H1 (cell line): ENCODE data around the gene ALPI. TPM values are rescaled to one million over a fixed set of nuclear protein-coding genes. Genes with fewer than 3 reads are reported as not detected.

Source experiments
- CBX8 ChIP-seq: fragments of 300-800, 300-1000 bp; sonication (generic); IDR thresholded peaks from 2 replicates; pipeline ENCODE4 v1.7.1; 2016; ENCODE audit warnings: low read depth, low read length, borderline replicate concordance
- POLR2AphosphoS5 ChIP-seq: IDR thresholded peaks from 2 replicates; pipeline ENCODE4 v1.6.1; 2011; ENCODE audit warnings: low read depth, low read length
- polyA plus RNA-seq, 7 experiments: library from polyadenylated mRNA; depleted of rRNA in 3 of 7; stranded (reverse) in 5 of 7; unstranded in 2 of 7; fragments of >200 nt in 5 of 7; fragments of 200-250 nt in 2 of 7; gene quantifications; 1 replicate in 5 of 7; 2 replicates in 1 of 7; 4 replicates in 1 of 7; pipeline versions ENCODE4 v1.2.1 to v1.2.3, GENCODE V29; 2011 to 2013; ENCODE audit warnings: missing spikeins in 2 of 7, mixed read lengths in 2 of 7
- total RNA-seq: library from RNA; stranded (reverse); fragmentation: NEBNext Ultra II Directional; extraction: Animal tissue kit (Norgen Biotek cat#: 25700); gene quantifications from 2 replicates; pipeline ENCODE4 v1.2.1, GENCODE V29; 2021

The ALPI gene
- total and polyA plus RNA-seq, 2 of the 8 experiments (the other 6 are each of a cell fraction or from before 2014, with no cell fraction given), result not detected

DNA sequence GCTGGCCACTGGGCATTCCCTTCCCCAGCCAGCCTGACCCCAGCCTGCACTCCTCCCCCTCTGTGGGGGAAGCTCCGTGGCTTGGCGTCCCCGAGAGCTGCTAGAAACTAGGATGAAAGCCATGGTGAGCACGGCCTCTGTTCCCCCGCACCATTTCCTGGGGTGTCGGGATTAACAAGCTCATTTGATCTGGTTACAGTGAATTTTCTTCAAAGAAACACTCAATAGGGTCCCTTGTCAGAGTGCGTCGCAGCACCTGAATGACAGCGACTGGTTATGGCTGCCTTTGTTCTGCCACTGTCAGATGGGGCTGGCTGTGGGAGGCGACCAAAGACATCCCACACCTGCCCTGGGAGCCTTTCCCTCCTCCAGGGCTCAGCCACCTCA, 7.7 kb upstream of the ALPI start (continued):
- TF ChIP-seq POLR2AphosphoS5 (no peak), CBX8 (no peak)
